ENCODE results near the gene SDS. TPM values are rescaled to one million over a fixed set of nuclear protein-coding genes. Genes with fewer than 3 reads are reported as not detected.

SDS gene
- total RNA-seq, 1 experiment from 2014 or later: 0.26 TPM

DNA sequence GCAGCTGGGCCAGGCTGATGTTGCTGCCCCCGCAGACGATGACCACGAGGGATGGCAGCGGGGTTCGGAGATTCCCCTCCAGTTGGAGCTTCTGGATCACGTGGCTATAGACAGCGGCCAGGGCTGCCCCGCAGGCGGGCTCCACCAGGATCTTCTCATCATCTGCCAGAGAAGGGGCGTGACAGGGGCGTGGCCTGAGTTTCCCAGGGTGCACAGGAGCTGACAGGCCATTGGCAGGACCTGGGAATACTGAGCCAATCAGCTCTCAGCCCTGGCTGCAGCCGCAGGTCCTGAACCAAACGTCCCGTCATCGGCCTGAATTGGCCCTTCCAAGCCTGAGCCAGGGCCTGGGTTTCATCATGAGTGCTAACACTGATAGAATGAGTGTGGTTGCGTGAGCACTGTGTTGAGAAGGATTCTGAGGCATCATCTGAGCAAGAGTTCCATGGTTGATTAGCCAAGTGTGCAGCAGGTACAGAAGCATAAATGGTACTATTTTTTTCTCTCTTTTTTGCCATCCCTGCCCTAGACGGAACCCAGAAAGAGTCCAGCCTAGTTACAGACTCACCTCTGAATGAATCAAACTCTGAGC lies 10.6 kb downstream of the SDS start:
- H3K36me3 Mint-ChIP-seq (ENCODE audit: insufficient read depth, unreplicated experiment): peaks cover 6% of the 10 kb centered on the region
- no peaks in the 10 kb centered on the region for H3K4me1 Mint-ChIP-seq (ENCODE audit: low read depth, unreplicated experiment)
- BruUV-seq (replicated peaks): no TSS peak
- H3K27ac Mint-ChIP-seq (ENCODE audit: unreplicated experiment): no peak overlapping the region
- intact Hi-C loops (cut with micrococcal nuclease; ENCODE audit: unreplicated experiment): no loop called here
- no peaks in the 10 kb centered on the region for H3K9me3 Mint-ChIP-seq (ENCODE audit: low read depth, unreplicated experiment)
- no peak for TF ChIP-seq CTCF (IDR thresholded peaks at IDR 0.05; ENCODE audit: unreplicated experiment)
- H3K27me3 Mint-ChIP-seq (ENCODE audit: unreplicated experiment): peaks cover 16% of the 10 kb centered on the region
- CTCF ChIA-PET: no interaction called here
- DNase-seq: no peak
- H3K4me3 Mint-ChIP-seq (ENCODE audit: low read depth, unreplicated experiment): no peak overlapping the region

DNA sequence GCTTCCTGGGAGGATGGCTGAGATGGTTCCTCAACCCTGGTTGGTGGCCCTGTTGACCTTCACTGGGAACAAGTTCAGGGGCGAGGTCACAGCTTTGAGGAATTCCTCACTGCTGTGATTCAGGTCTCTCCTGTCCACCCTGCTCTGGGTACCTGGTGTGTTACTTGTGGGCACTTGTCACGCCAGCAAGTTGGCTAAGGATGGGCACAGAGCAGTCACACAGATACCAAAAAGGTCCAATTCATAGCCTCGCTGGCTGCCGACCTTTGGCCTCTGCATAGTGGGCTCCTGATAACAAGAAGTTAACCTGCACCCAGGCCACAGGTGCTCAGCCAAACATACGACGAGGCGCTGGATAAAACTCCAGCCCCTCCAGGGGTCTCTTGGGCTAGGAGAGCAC lies 11.2 kb downstream of the SDS start:
- Mint-ChIP-seq H3K27me3 (ENCODE audit: unreplicated experiment) (peaks cover 10% of the 10 kb centered on the region), H3K4me3 (ENCODE audit: low read depth, unreplicated experiment) (no peak overlapping the region), H3K36me3 (ENCODE audit: insufficient read depth, unreplicated experiment) (peaks cover 6% of the 10 kb centered on the region), H3K4me1 (ENCODE audit: low read depth, unreplicated experiment) (no peaks in the 10 kb centered on the region), H3K9me3 (ENCODE audit: low read depth, unreplicated experiment) (no peaks in the 10 kb centered on the region), H3K27ac (ENCODE audit: unreplicated experiment) (no peak overlapping the region)
- no TSS peak for BruUV-seq (replicated peaks)
- intact Hi-C loops (cut with micrococcal nuclease; ENCODE audit: unreplicated experiment): no loop called here
- no peak for DNase-seq
- TF ChIP-seq CTCF (IDR thresholded peaks at IDR 0.05; ENCODE audit: unreplicated experiment): no peak
- CTCF ChIA-PET: interaction anchor here (0.6 kb wide), 1 partner anchor 22 kb away, joined by 3 read pairs; no protein-coding TSS in a partner anchor

GRCh38 chr12:113391650-113392337 lies 11.9 kb downstream of the SDS start:
- peaks cover 6% of the 10 kb centered on the region for H3K36me3 Mint-ChIP-seq (ENCODE audit: insufficient read depth, unreplicated experiment)
- intact Hi-C loops (cut with micrococcal nuclease; ENCODE audit: unreplicated experiment): no loop called here
- BruUV-seq (replicated peaks): no TSS peak
- CTCF ChIA-PET: interaction anchor here (0.6 kb wide), 1 partner anchor 22 kb away, joined by 3 read pairs; no protein-coding TSS in a partner anchor
- peaks cover 3% of the 10 kb centered on the region for H3K27me3 Mint-ChIP-seq (ENCODE audit: unreplicated experiment)
- no peak for TF ChIP-seq CTCF (IDR thresholded peaks at IDR 0.05; ENCODE audit: unreplicated experiment)
- DNase-seq: no peak
- no peak overlapping the region for H3K4me3 Mint-ChIP-seq (ENCODE audit: low read depth, unreplicated experiment)
- no peak overlapping the region for H3K27ac Mint-ChIP-seq (ENCODE audit: unreplicated experiment)
- no peaks in the 10 kb centered on the region for H3K9me3 Mint-ChIP-seq (ENCODE audit: low read depth, unreplicated experiment)
- H3K4me1 Mint-ChIP-seq (ENCODE audit: low read depth, unreplicated experiment): no peaks in the 10 kb centered on the region

GRCh38 chr12:113391145-113391544 lies 12.5 kb downstream of the SDS start:
- Mint-ChIP-seq H3K27ac (ENCODE audit: unreplicated experiment) (no peak overlapping the region), H3K27me3 (ENCODE audit: unreplicated experiment) (no peaks in the 10 kb centered on the region)

More at GRCh38 chr12:113391145-113391544, 12.5 kb downstream of the SDS start:
- peaks cover 6% of the 10 kb centered on the region for H3K36me3 Mint-ChIP-seq (ENCODE audit: insufficient read depth, unreplicated experiment)
- no peak for TF ChIP-seq CTCF (IDR thresholded peaks at IDR 0.05; ENCODE audit: unreplicated experiment)
- CTCF ChIA-PET: no interaction called here
- DNase-seq: no peak
- H3K4me1 Mint-ChIP-seq (ENCODE audit: low read depth, unreplicated experiment): no peaks in the 10 kb centered on the region
- no peaks in the 10 kb centered on the region for H3K9me3 Mint-ChIP-seq (ENCODE audit: low read depth, unreplicated experiment)
- intact Hi-C loops (cut with micrococcal nuclease; ENCODE audit: unreplicated experiment): no loop called here
- H3K4me3 Mint-ChIP-seq (ENCODE audit: low read depth, unreplicated experiment): no peak overlapping the region
- BruUV-seq (replicated peaks): no TSS peak

Measured in Calu3 (cell line).